ENCODE results near the gene LIN9.

Gene LIN9

GRCh38 chr1:226308166-226308722 is 720 bp downstream of the LIN9 start:
- Histone ChIP-seq H3K27me3 (no peaks in the 10 kb centered on the region), H3K4me2 (peak overlapping the region; percentile 87), H3K4me1 (peaks cover 40% of the 10 kb centered on the region), H3K4me3 (peak overlapping the region; percentile 100), H3K36me3 (peaks cover 8% of the 10 kb centered on the region; the same call in 1 of the 2 replicates), H4K20me1 (peaks cover 20% of the 10 kb centered on the region; the same call in 1 of the 2 replicates), H3K9ac (peak overlapping the region; percentile 98), H3K27ac (peak overlapping the region; percentile 98), H3K9me3 (no peaks in the 10 kb centered on the region)
- TF ChIP-seq Cebpa-rat (IDR thresholded peaks at IDR 0.05) = no peak

- H3K9ac ChIP-seq = no peak overlapping the region
- H4K20me1 ChIP-seq = peaks cover 38% of the 10 kb centered on the region; the same call in 1 of the 2 replicates
- H3K9me3 ChIP-seq = no peaks in the 10 kb centered on the region
- H3K4me3 ChIP-seq = no peak overlapping the region
- H3K4me2 ChIP-seq = no peak overlapping the region
- peaks cover 46% of the 10 kb centered on the region for H3K4me1 ChIP-seq
- no peak overlapping the region for H3K27ac ChIP-seq
- peaks cover 13% of the 10 kb centered on the region; the same call in 1 of the 2 replicates for H3K36me3 ChIP-seq
- TF ChIP-seq Cebpa-rat (IDR thresholded peaks at IDR 0.05) = no peak
- no peaks in the 10 kb centered on the region for H3K27me3 ChIP-seq
These were observed 2.5 kb downstream of the LIN9 start for GRCh38 chr1:226306425-226306824.

- H3K4me3 ChIP-seq = no peak overlapping the region
- no peak for TF ChIP-seq Cebpa-rat (IDR thresholded peaks at IDR 0.05)
- H3K27me3 ChIP-seq = no peaks in the 10 kb centered on the region
- no peak overlapping the region for H3K4me2 ChIP-seq
- peaks cover 41% of the 10 kb centered on the region; the same call in 1 of the 2 replicates for H4K20me1 ChIP-seq
- H3K9ac ChIP-seq = no peak overlapping the region
- H3K4me1 ChIP-seq = peaks cover 43% of the 10 kb centered on the region
- H3K9me3 ChIP-seq = no peaks in the 10 kb centered on the region
- H3K36me3 ChIP-seq = peaks cover 20% of the 10 kb centered on the region
- no peak overlapping the region for H3K27ac ChIP-seq
These were observed 3.8 kb downstream of the LIN9 start for GRCh38 chr1:226305184-226305583.

GRCh38 chr1:226304291-226304955 is 4.5 kb downstream of the LIN9 start:
- Histone ChIP-seq H3K4me3 (no peak overlapping the region), H3K27me3 (no peaks in the 10 kb centered on the region), H3K4me1 (peaks cover 36% of the 10 kb centered on the region), H3K36me3 (peaks cover 26% of the 10 kb centered on the region), H3K4me2 (no peak overlapping the region), H3K9ac (no peak overlapping the region), H4K20me1 (peaks cover 41% of the 10 kb centered on the region; the same call in 1 of the 2 replicates), H3K27ac (no peak overlapping the region), H3K9me3 (no peaks in the 10 kb centered on the region)
- TF ChIP-seq Cebpa-rat (IDR thresholded peaks at IDR 0.05) = no peak

- Histone ChIP-seq H3K27me3 (no peaks in the 10 kb centered on the region), H3K4me1 (peaks cover 30% of the 10 kb centered on the region), H3K9ac (no peak overlapping the region), H3K9me3 (no peaks in the 10 kb centered on the region), H3K4me2 (no peak overlapping the region), H3K36me3 (peaks cover 43% of the 10 kb centered on the region), H4K20me1 (peaks cover 41% of the 10 kb centered on the region; the same call in 1 of the 2 replicates), H3K27ac (no peak overlapping the region), H3K4me3 (no peak overlapping the region)
- TF ChIP-seq Cebpa-rat (IDR thresholded peaks at IDR 0.05) = no peak
These were observed 6.2 kb downstream of the LIN9 start for GRCh38 chr1:226302731-226303130.

GRCh38 chr1:226296911-226297310 is 12.1 kb downstream of the LIN9 start:
- Histone ChIP-seq H3K9me3 (no peaks in the 10 kb centered on the region), H3K27ac (no peak overlapping the region), H4K20me1 (peaks cover 9% of the 10 kb centered on the region; the same call in 1 of the 2 replicates), H3K4me2 (no peak overlapping the region), H3K36me3 (peaks cover 90% of the 10 kb centered on the region), H3K4me1 (no peaks in the 10 kb centered on the region), H3K9ac (no peak overlapping the region), H3K27me3 (no peaks in the 10 kb centered on the region), H3K4me3 (no peak overlapping the region)
- TF ChIP-seq Cebpa-rat (IDR thresholded peaks at IDR 0.05) = no peak

- Histone ChIP-seq H3K4me3 (no peak overlapping the region), H3K4me2 (no peak overlapping the region), H4K20me1 (no peaks in the 10 kb centered on the region), H3K27me3 (no peaks in the 10 kb centered on the region), H3K4me1 (no peaks in the 10 kb centered on the region), H3K9me3 (no peaks in the 10 kb centered on the region), H3K27ac (no peak overlapping the region), H3K9ac (no peak overlapping the region), H3K36me3 (peaks cover 81% of the 10 kb centered on the region)
- no peak for TF ChIP-seq Cebpa-rat (IDR thresholded peaks at IDR 0.05)
These were observed 15.4 kb downstream of the LIN9 start for GRCh38 chr1:226293553-226293920.

- no peaks in the 10 kb centered on the region for H3K4me1 ChIP-seq
- H3K4me2 ChIP-seq = no peak overlapping the region
- no peaks in the 10 kb centered on the region for H3K27me3 ChIP-seq
- H4K20me1 ChIP-seq = no peaks in the 10 kb centered on the region
- TF ChIP-seq Cebpa-rat (IDR thresholded peaks at IDR 0.05) = no peak
- H3K27ac ChIP-seq = no peak overlapping the region
- no peak overlapping the region for H3K4me3 ChIP-seq
- no peaks in the 10 kb centered on the region for H3K9me3 ChIP-seq
- peaks cover 78% of the 10 kb centered on the region for H3K36me3 ChIP-seq
- no peak overlapping the region for H3K9ac ChIP-seq
These were observed 16.0 kb downstream of the LIN9 start for GRCh38 chr1:226292874-226293552.

GRCh38 chr1:226287587-226287986 is 21.4 kb downstream of the LIN9 start:
- H3K4me3 ChIP-seq = no peak overlapping the region
- H3K4me1 ChIP-seq = no peaks in the 10 kb centered on the region
- no peaks in the 10 kb centered on the region for H3K9me3 ChIP-seq
- H3K27me3 ChIP-seq = no peaks in the 10 kb centered on the region
- no peak; the same call in 1 of the 2 replicates for TF ChIP-seq Cebpa-rat (IDR thresholded peaks at IDR 0.05)
- no peak overlapping the region for H3K4me2 ChIP-seq
- peaks cover 71% of the 10 kb centered on the region for H3K36me3 ChIP-seq
- no peak overlapping the region for H3K9ac ChIP-seq
- no peak overlapping the region for H3K27ac ChIP-seq
- H4K20me1 ChIP-seq = no peaks in the 10 kb centered on the region

GRCh38 chr1:226281058-226281457 is 27.9 kb downstream of the LIN9 start:
- no peak overlapping the region for H3K27ac ChIP-seq
- no peaks in the 10 kb centered on the region for H3K9me3 ChIP-seq
- no peaks in the 10 kb centered on the region for H3K4me1 ChIP-seq
- no peak overlapping the region for H3K4me3 ChIP-seq
- no peak for TF ChIP-seq Cebpa-rat (IDR thresholded peaks at IDR 0.05)
- H3K9ac ChIP-seq = no peak overlapping the region
- H3K4me2 ChIP-seq = no peak overlapping the region
- H3K27me3 ChIP-seq = no peaks in the 10 kb centered on the region
- H3K36me3 ChIP-seq = peaks cover 60% of the 10 kb centered on the region
- H4K20me1 ChIP-seq = no peaks in the 10 kb centered on the region
